ENCODE results near the gene FCGBP. TPM values are rescaled to one million over a fixed set of nuclear protein-coding genes. Genes with fewer than 3 reads are reported as not detected.

FCGBP gene
- total and polyA plus RNA-seq, 2 of the 4 experiments (the other 2 are of a cell fraction) = under 0.01 to 0.03 TPM

- no peaks in the 10 kb centered on the region for H3K9me3 ChIP-seq (ENCODE audit: control insufficient read depth, insufficient read depth, low read length)
- DNase-seq (peak; percentile 35), ATAC-seq (ENCODE audit: low read depth) (peak; percentile 3; the same call in 1 of the 2 replicates)
- H2AK9ac ChIP-seq (replicated peaks; ENCODE audit: low read depth, low read length, poor library complexity) = no peak overlapping the region
- no peak overlapping the region for H2BK20ac ChIP-seq (ENCODE audit: low read depth, low read length)
- H3K23ac ChIP-seq (ENCODE audit: low read depth, low read length) = no peak overlapping the region
- no peak overlapping the region for H4K5ac ChIP-seq (ENCODE audit: low read depth, low read length)
- H3K56ac ChIP-seq (ENCODE audit: extremely low read depth, insufficient read depth, low read length) = no peak overlapping the region
- H2BK120ac ChIP-seq (ENCODE audit: low read depth, low read length) = no peak overlapping the region
- H4K8ac ChIP-seq (ENCODE audit: low read depth in 2 of 2, low read length in 2 of 2) = peak overlapping the region in 1 of 2 experiments; percentile 53; a peak in 1 of 4 replicates
- peaks cover 4% of the 10 kb centered on the region; the same call in 1 of the 2 replicates for H4K20me1 ChIP-seq (ENCODE audit: insufficient read depth, low read length)
- no peaks in the 10 kb centered on the region for H3K9me1 ChIP-seq (ENCODE audit: insufficient read depth, low read length)
- WGBS, 2 experiments (ENCODE audit: extremely low coverage in 2 of 2, insufficient read length in 1 of 2) = no CpG with 5 or more reads among the region's 6 CpGs
- no TSS peak for BruUV-seq (replicated peaks)
- no peak overlapping the region for H3K18ac ChIP-seq (ENCODE audit: low read depth, low read length)
- no peak overlapping the region for H3K4me3 ChIP-seq (ENCODE audit: insufficient read depth, low read depth, low read length)
- peaks cover 16% of the 10 kb centered on the region for H3K36me3 ChIP-seq (ENCODE audit: control insufficient read depth, insufficient read depth, low read length)
- H2BK5ac ChIP-seq (ENCODE audit: low read depth, low read length, poor library complexity, severe bottlenecking) = peak overlapping the region; percentile 9
- peaks cover 14 to 34% of the 10 kb centered on the region in 2 experiments for H3K79me1 ChIP-seq (ENCODE audit: low read depth in 1 of 2, low read length in 2 of 2)
- intact Hi-C loops (cut with micrococcal nuclease) (no loop called here), in situ Hi-C loops (cut with MboI; ENCODE audit: low sequenced_read_pairs) (loop anchor here (5.0 kb wide), 1 partner anchor 177 kb away; no protein-coding TSS in a partner anchor), dilution Hi-C loops (cut with HindIII; ENCODE audit: low sequenced_read_pairs, unreplicated experiment) (no loop called here)
- H2AK5ac ChIP-seq (ENCODE audit: low read depth, low read length) = peak overlapping the region; percentile 1; the same call in 1 of the 2 replicates
- no peaks in the 10 kb centered on the region for H3K27me3 ChIP-seq (ENCODE audit: control insufficient read depth, insufficient read depth, low read length)
- H2BK15ac ChIP-seq (ENCODE audit: low read depth, low read length) = no peak overlapping the region
- TF ChIP-seq, protein P1, sequence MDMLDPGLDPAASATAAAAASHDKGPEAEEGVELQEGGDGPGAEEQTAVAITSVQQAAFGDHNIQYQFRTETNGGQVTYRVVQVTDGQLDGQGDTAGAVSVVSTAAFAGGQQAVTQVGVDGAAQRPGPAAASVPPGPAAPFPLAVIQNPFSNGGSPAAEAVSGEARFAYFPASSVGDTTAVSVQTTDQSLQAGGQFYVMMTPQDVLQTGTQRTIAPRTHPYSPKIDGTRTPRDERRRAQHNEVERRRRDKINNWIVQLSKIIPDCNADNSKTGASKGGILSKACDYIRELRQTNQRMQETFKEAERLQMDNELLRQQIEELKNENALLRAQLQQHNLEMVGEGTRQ (IDR thresholded peaks at IDR 0.05; ENCODE audit: low read depth, low read length) = no peak
- TF ChIP-seq CHD1 (IDR thresholded peaks at IDR 0.05; ENCODE audit: low read depth, low read length) (no peak), RAD21 (IDR thresholded peaks at IDR 0.05; ENCODE audit: low read length) (no peak), RCOR1 (IDR thresholded peaks at IDR 0.05; ENCODE audit: insufficient replicate concordance, low read length) (no peak), CTCF (conservative IDR thresholded peaks at IDR 0.05; ENCODE audit: low read depth, low read length) (no peak), MAZ (IDR thresholded peaks at IDR 0.05; ENCODE audit: borderline replicate concordance, low read depth, low read length) (no peak), FOS (IDR thresholded peaks at IDR 0.05; ENCODE audit: low read depth, low read length) (no peak), MXI1 (IDR thresholded peaks at IDR 0.05; ENCODE audit: borderline replicate concordance, low read depth, low read length) (no peak), POLR2A (IDR thresholded peaks at IDR 0.05; ENCODE audit: low read depth, low read length) (no peak), SMC3 (IDR thresholded peaks at IDR 0.05; ENCODE audit: low read depth, low read length) (no peak), BHLHE40 (IDR thresholded peaks at IDR 0.05; ENCODE audit: low read depth, low read length) (no peak), MAFK (IDR thresholded peaks at IDR 0.05; ENCODE audit: low read depth, low read length) (no peak), CEBPB (IDR thresholded peaks at IDR 0.05; ENCODE audit: low read depth, low read length) (no peak)
- ChIA-PET POLR2A (ENCODE audit: unreplicated experiment) (no interaction called here), CTCF (interaction anchor here (1.9 kb wide), 1 partner anchor 177 kb away, joined by 17 read pairs; no protein-coding TSS in a partner anchor)
- H3K4me2 ChIP-seq (ENCODE audit: low read depth, low read length) = no peak overlapping the region; the same call in 1 of the 2 replicates
- H3K4ac ChIP-seq (ENCODE audit: low read depth, low read length) = no peak overlapping the region
- H3K9ac ChIP-seq (ENCODE audit: low read depth, low read length) = no peak overlapping the region
- H3K14ac ChIP-seq (replicated peaks; ENCODE audit: low read depth, low read length) = no peak overlapping the region
- H4K91ac ChIP-seq (ENCODE audit: insufficient read depth, low read depth, low read length) = no peak overlapping the region
- H2AFZ ChIP-seq (replicated peaks; ENCODE audit: low read length, poor library complexity) = no peak overlapping the region
- H3K4me1 ChIP-seq (ENCODE audit: control insufficient read depth, insufficient read depth, low read length) = peaks cover 2% of the 10 kb centered on the region; the same call in 1 of the 2 replicates
- H3K27ac ChIP-seq (ENCODE audit: insufficient read depth, low read length) = peak overlapping the region; percentile 15; the same call in 1 of the 2 replicates
These were observed 34.8 kb upstream of the FCGBP start for GRCh38 chr19:39969266-39969665.

Data from IMR-90 (cell line).